ENCODE measurements around the gene EYS.

Gene EYS

GRCh38 chr6:65000815-65001214, 706.2 kb downstream of the EYS start:
- Mint-ChIP-seq H3K27me3 (ENCODE audit: low read depth) (no peaks in the 10 kb centered on the region), H3K36me3 (ENCODE audit: low read depth) (no peaks in the 10 kb centered on the region), H3K4me1 (no peaks in the 10 kb centered on the region), H3K4me3 (no peak overlapping the region), H3K27ac (no peak overlapping the region), H3K9me3 (peaks cover 4% of the 10 kb centered on the region)
- no peak for TF ChIP-seq CTCF (IDR thresholded peaks at IDR 0.05; ENCODE audit: unreplicated experiment in 3 of 3)

DNA sequence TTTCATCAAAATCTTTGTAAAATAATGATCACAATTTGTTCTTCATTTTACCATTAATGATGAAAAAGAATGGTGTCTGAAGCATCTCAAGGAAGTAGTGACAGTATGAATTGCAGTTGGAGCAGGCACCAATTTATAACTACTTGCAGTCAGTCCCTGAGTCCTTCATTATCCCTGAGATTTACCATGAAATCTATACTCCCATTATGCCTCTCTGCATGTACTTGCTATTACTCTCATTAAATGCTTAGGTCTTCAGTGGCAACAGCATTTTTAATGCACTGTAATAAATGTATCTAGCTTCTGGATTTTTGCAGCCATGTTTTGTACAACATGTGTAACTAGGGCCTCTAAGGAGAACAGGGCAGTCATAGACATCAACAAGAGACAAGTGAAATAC, 708.8 kb downstream of the EYS start:
- Mint-ChIP-seq H3K4me1 (no peaks in the 10 kb centered on the region), H3K36me3 (ENCODE audit: low read depth) (no peaks in the 10 kb centered on the region), H3K9me3 (no peaks in the 10 kb centered on the region), H3K27ac (no peak overlapping the region), H3K27me3 (ENCODE audit: low read depth) (no peaks in the 10 kb centered on the region), H3K4me3 (no peak overlapping the region)
- no peak for TF ChIP-seq CTCF (IDR thresholded peaks at IDR 0.05; ENCODE audit: unreplicated experiment in 3 of 3)

- no peak overlapping the region for H3K27ac Mint-ChIP-seq
These were observed 710.7 kb downstream of the EYS start for GRCh38 chr6:64996301-64996700.

GRCh38 chr6:64990652-64991304, 716.2 kb downstream of the EYS start:
- no peaks in the 10 kb centered on the region for H3K27me3 Mint-ChIP-seq (ENCODE audit: low read depth)
- no peaks in the 10 kb centered on the region for H3K9me3 Mint-ChIP-seq
- H3K4me1 Mint-ChIP-seq: no peaks in the 10 kb centered on the region
- no peak overlapping the region for H3K27ac Mint-ChIP-seq
- no peak overlapping the region for H3K4me3 Mint-ChIP-seq
- no peaks in the 10 kb centered on the region for H3K36me3 Mint-ChIP-seq (ENCODE audit: low read depth)
- TF ChIP-seq CTCF (IDR thresholded peaks at IDR 0.05; ENCODE audit: unreplicated experiment in 3 of 3): no peak

More at GRCh38 chr6:64996301-64996700, 710.7 kb downstream of the EYS start:
- Mint-ChIP-seq H3K4me1 (no peaks in the 10 kb centered on the region), H3K9me3 (no peaks in the 10 kb centered on the region), H3K4me3 (no peak overlapping the region), H3K27me3 (ENCODE audit: low read depth) (no peaks in the 10 kb centered on the region), H3K36me3 (ENCODE audit: low read depth) (no peaks in the 10 kb centered on the region)
- TF ChIP-seq CTCF (IDR thresholded peaks at IDR 0.05; ENCODE audit: unreplicated experiment in 3 of 3): no peak

GRCh38 chr6:64988148-64988547, 718.9 kb downstream of the EYS start:
- H3K4me3 Mint-ChIP-seq: no peak overlapping the region
- TF ChIP-seq CTCF (IDR thresholded peaks at IDR 0.05; ENCODE audit: unreplicated experiment in 3 of 3): no peak
- no peaks in the 10 kb centered on the region for H3K27me3 Mint-ChIP-seq (ENCODE audit: low read depth)
- H3K36me3 Mint-ChIP-seq (ENCODE audit: low read depth): no peaks in the 10 kb centered on the region
- no peaks in the 10 kb centered on the region for H3K4me1 Mint-ChIP-seq
- H3K27ac Mint-ChIP-seq: no peak overlapping the region
- H3K9me3 Mint-ChIP-seq: no peaks in the 10 kb centered on the region

- no peak overlapping the region for H3K27ac Mint-ChIP-seq
- H3K4me3 Mint-ChIP-seq: no peak overlapping the region
- H3K9me3 Mint-ChIP-seq: no peaks in the 10 kb centered on the region
- H3K36me3 Mint-ChIP-seq (ENCODE audit: low read depth): no peaks in the 10 kb centered on the region
- no peaks in the 10 kb centered on the region for H3K4me1 Mint-ChIP-seq
- no peaks in the 10 kb centered on the region for H3K27me3 Mint-ChIP-seq (ENCODE audit: low read depth)
- no peak for TF ChIP-seq CTCF (IDR thresholded peaks at IDR 0.05; ENCODE audit: unreplicated experiment in 3 of 3)
These were observed 720.0 kb downstream of the EYS start for GRCh38 chr6:64987066-64987465.

Measured in nephron (organoid).